Fibroblast of mammary gland (primary cell): Measurements from ENCODE around the gene PRIM2.
"Not testable (repeated sequence)": the region's sequence is repeated elsewhere in the genome, so short reads cannot be mapped to it uniquely, and the experiment has no call there.

Experiments
- DNase-seq: peaks from one replicate; pipeline ENCODE4 v3.0.0-alpha.2; 2010; ENCODE audit warnings: low read depth
- H3K4me3 ChIP-seq: 2 replicates; pipeline ENCODE4 v1.5.1; 2011; ENCODE audit warnings: low read depth, mild to moderate bottlenecking, low read length, moderate library complexity; ENCODE audit not compliant: control insufficient read depth
- CTCF ChIP-seq: conservative IDR thresholded peaks from 2 replicates; pipeline ENCODE4 v1.5.1; 2011; ENCODE audit warnings: low read depth, low read length, inconsistent platforms; ENCODE audit not compliant: control insufficient read depth, insufficient read depth

PRIM2 gene

GRCh38 chr6:57302477-57302876 lies 15.0 kb upstream of the PRIM2 start:
- DNase-seq, result no peak
- no peak overlapping the region for H3K4me3 ChIP-seq
- TF ChIP-seq CTCF, result no peak

GRCh38 chr6:57303931-57304681 lies 13.3 kb upstream of the PRIM2 start:
- TF ChIP-seq CTCF, result no peak
- DNase-seq, result peak; percentile 85
- H3K4me3 ChIP-seq, result no peak overlapping the region

DNA sequence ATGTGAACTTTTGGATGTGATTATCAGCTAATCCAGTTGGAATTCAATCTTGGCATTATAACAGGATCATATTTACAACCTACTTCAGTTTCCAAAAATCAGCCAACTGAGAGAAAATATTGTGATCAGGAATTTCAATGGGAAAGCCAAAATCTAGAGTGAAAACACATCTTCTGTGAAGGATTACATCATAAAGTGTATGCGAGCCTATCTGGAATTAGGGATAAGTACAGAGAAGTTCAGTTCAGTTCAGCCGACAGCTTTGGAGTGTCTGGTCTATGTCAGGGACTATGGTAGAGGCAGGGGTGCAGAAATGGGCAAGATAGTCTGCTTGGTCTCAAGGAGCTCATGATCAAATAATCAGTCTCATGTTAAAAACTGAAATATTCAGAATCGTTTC lies 12.3 kb upstream of the PRIM2 start:
- H3K4me3 ChIP-seq, result no peak overlapping the region
- peak; percentile 49 for DNase-seq
- TF ChIP-seq CTCF, result no peak

DNA sequence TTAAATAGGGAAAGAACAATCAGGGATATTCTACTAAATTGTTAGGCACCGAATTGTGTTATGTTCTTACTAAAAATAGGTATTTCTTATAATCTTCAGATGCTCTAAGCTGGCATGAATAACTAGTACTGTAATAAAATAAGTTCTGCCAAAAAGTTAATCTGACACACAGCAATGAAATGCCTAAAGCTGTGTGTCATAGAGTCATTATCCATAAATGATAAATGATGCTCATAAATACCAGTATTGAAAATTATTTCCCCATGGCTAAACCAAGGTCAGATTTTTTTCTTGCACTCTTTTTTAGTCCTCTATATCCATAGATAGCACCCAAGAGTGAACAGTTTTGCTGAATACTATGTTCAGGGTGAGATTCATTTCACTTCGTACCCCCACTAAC lies 11.7 kb upstream of the PRIM2 start:
- peak; percentile 73 for DNase-seq

GRCh38 chr6:57306273-57306672 lies 11.2 kb upstream of the PRIM2 start:
- DNase-seq, result no peak
- no peak overlapping the region for H3K4me3 ChIP-seq
- no peak for TF ChIP-seq CTCF

More for the DNA sequence above, 11.7 kb upstream of the PRIM2 start:
- H3K4me3 ChIP-seq, result no peak overlapping the region
- TF ChIP-seq CTCF, result no peak

DNA sequence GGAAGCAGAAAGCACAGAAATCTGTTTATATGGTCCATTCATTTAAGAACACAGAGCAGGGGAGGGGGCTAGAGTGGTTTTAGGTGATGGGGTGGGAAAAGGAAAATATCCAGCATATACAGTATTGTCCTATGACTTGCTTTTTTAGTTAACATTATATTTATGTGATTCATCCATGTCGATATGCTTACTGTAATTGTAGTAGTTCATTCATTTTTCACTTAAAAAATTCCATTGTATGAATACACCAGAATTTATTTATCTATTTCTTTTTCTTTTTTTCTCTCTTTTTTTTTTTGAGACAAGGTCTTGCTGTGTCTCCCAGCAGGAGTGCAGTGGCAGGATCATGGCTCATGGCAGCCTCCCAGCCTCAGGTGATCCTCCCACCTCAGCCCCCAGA lies 9.6 kb upstream of the PRIM2 start:
- no peak overlapping the region for H3K4me3 ChIP-seq
- TF ChIP-seq CTCF, result no peak
- no peak for DNase-seq

GRCh38 chr6:57308755-57309154 lies 8.7 kb upstream of the PRIM2 start:
- H3K4me3 ChIP-seq, DNase-seq: not testable (repeated sequence)

DNA sequence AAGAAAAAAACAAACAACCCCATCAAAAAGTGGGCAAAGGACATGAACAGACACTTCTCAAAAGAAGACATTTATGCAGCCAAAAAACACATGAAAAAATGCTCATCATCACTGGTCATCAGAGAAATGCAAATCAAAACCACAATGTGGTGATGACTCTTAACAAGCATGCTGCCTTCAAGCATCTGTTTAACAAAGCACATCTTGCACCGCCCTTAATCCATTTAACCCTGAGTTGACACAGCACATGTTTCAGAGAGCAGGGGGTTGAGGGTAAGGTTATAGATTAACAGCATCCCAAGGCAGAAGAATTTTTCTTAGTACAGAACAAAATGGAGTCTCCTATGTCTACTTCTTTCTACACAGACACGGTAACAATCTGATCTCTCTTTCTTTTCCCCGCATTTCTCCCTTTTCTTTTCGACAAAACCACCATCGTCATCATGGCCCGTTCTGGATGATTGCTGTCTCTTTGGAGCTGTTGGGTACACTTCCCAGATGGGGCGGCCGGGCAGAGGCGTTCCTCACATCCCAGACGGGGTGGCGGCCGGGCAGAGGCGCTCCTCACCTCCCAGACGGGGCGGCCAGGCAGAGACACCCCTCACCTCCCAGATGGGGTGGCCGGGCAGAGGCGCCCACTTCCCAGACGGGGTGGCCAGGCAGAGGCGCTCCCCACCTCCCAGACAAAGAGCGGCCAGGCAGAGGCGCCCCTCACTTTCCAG lies 7.2 kb upstream of the PRIM2 start:
- H3K4me3 ChIP-seq, result not testable (repeated sequence)
- peak; percentile 85 for DNase-seq
